HepG2 (cell line): Measurements from ENCODE around the gene TSPAN13. TPM values are rescaled to one million over a fixed set of nuclear protein-coding genes. Genes with fewer than 3 reads are reported as not detected.

Experiments used
- ATAC-seq: fragments of 200-7000 bp; cut with Tn5 transposase; 3 replicates; pipeline ENCODE4 v1.9.1; 2020; ENCODE audit warnings: mild to moderate bottlenecking, moderate library complexity
- BruUV-seq: library from RNA; stranded (reverse); fragments of 400-500 nt; replicated peaks from 2 replicates; lab custom pipeline; 2021; lab: Mats Ljungman, UMichigan
- CTCF ChIA-PET: fragments of 300-600 bp; formaldehyde crosslinking; extraction: SDS; loops from one replicate; lab custom pipeline; 2021; ENCODE audit warnings: low total read pairs, inconsistent platforms, low intra/inter-chr PET ratio; lab: Yijun Ruan, JAX
- POLR2A ChIA-PET: fragments of 350-600 bp; sonication (Branson Sonifier 250); formaldehyde crosslinking; loops from one replicate; lab custom pipeline; 2020; ENCODE audit warnings: antibody characterized with exemption, inconsistent platforms; lab: Yijun Ruan, JAX
- DNase-seq: peaks from one replicate; pipeline ENCODE4 v3.0.0-alpha.2; 2015; ENCODE audit warnings: low spot score
- FAIRE-seq: peaks from 3 replicates; lab custom pipeline; 2011; peaks lifted over from hg19 to GRCh38; lab: Jason Lieb, UNC
- H2AFZ ChIP-seq: one replicate; pipeline ENCODE4 v1.6.1; 2011; ENCODE audit warnings: low read length, inconsistent platforms
- H3K27ac ChIP-seq: fragments of 300-600 bp; 3 replicates; pipeline ENCODE4 v1.8.0; 2011; ENCODE audit warnings: mixed run types, mild to moderate bottlenecking, mixed read lengths, low read length, inconsistent platforms; ENCODE audit not compliant: insufficient read depth; ENCODE audit errors: extremely low read length
- H3K27me3 ChIP-seq, 2 experiments: fragments of 200-600 bp in 1 of 2; 2 replicates in 1 of 2; 3 replicates in 1 of 2; pipeline versions ENCODE4 v1.6.0 to v1.8.0; 2011; ENCODE audit warnings: low read length in 2 of 2, mild to moderate bottlenecking in 2 of 2, moderate library complexity in 2 of 2, inconsistent platforms in 1 of 2; ENCODE audit not compliant: insufficient read depth in 2 of 2, control insufficient read depth in 1 of 2
- H3K36me3 ChIP-seq, 2 experiments: fragments of 200-600 bp in 1 of 2; replicated peaks in 1 of 2; 2 replicates in 1 of 2; 3 replicates in 1 of 2; pipeline versions ENCODE4 v1.5.1 to v1.8.0; 2011; ENCODE audit warnings: low read length in 2 of 2, inconsistent platforms in 1 of 2; ENCODE audit not compliant: insufficient read depth in 2 of 2, control insufficient read depth in 1 of 2
- H3K4me1 ChIP-seq: 2 replicates; pipeline ENCODE4 v1.5.1; 2012; ENCODE audit warnings: low read length, inconsistent platforms; ENCODE audit not compliant: insufficient read depth
- H3K4me2 ChIP-seq: 2 replicates; pipeline ENCODE4 v1.6.0; 2011; ENCODE audit warnings: low read depth, low read length, inconsistent platforms
- H3K4me3 ChIP-seq, 3 experiments: fragments of 200-600 bp in 1 of 3; sonication (generic), shearing (Covaris generic) in 1 of 3; replicated peaks in 1 of 3; 2 replicates each; pipeline ENCODE4 v1.5.1; 2011 to 2016; ENCODE audit warnings: low read length in 3 of 3, inconsistent platforms in 2 of 3, low read depth in 2 of 3, mild to moderate bottlenecking in 2 of 3, control low read depth in 1 of 3, mixed read lengths in 1 of 3; ENCODE audit not compliant: insufficient read depth in 1 of 3
- H3K79me2 ChIP-seq: one replicate; pipeline ENCODE4 v1.6.1; 2011; ENCODE audit warnings: low read length, inconsistent platforms; ENCODE audit not compliant: insufficient read depth
- H3K9ac ChIP-seq: 2 replicates; pipeline ENCODE4 v1.6.0; 2011; ENCODE audit warnings: mild to moderate bottlenecking, low read depth, low read length, inconsistent platforms; ENCODE audit not compliant: insufficient read depth
- H3K9me3 ChIP-seq: 2 replicates; pipeline ENCODE4 v1.5.1; 2012; ENCODE audit warnings: mild to moderate bottlenecking, low read length
- H4K20me1 ChIP-seq: 2 replicates; pipeline ENCODE4 v1.6.0; 2011; ENCODE audit warnings: inconsistent platforms, mild to moderate bottlenecking, low read length, moderate library complexity; ENCODE audit not compliant: insufficient read depth
- DPF2 ChIP-seq: sonication (generic); formaldehyde crosslinking; IDR thresholded peaks from 2 replicates; pipeline ENCODE4 v1.4.0; 2020; ENCODE audit warnings: mild to moderate bottlenecking, low read depth, missing genetic modification reagents, borderline replicate concordance
- MZF1 ChIP-seq: sonication (generic); formaldehyde crosslinking; IDR thresholded peaks from 2 replicates; pipeline ENCODE4 v1.8.1; 2023; ENCODE audit warnings: mild to moderate bottlenecking, missing genetic modification reagents, borderline replicate concordance
- NCOR1 ChIP-seq: fragments of 200-600 bp; sonication (generic); IDR thresholded peaks from 2 replicates; pipeline ENCODE4 v1.7.0; 2017; ENCODE audit warnings: antibody characterized with exemption, low read length, borderline replicate concordance
- SMARCC2 ChIP-seq: fragments of 450-650 bp; IDR thresholded peaks from 2 replicates; pipeline ENCODE4 v1.6.1; 2017; ENCODE audit warnings: antibody characterized with exemption, mild to moderate bottlenecking
- ZNF468 ChIP-seq: sonication (generic); formaldehyde crosslinking; IDR thresholded peaks from 2 replicates; pipeline ENCODE4 v1.8.0; 2022; ENCODE audit warnings: mild to moderate bottlenecking, moderate library complexity, missing genetic modification reagents
- ZNF644 ChIP-seq: IDR thresholded peaks from 2 replicates; pipeline ENCODE4 v1.6.1; 2016; ENCODE audit warnings: low read depth
- ZSCAN31 ChIP-seq: sonication (generic); formaldehyde crosslinking; IDR thresholded peaks from 2 replicates; pipeline ENCODE4 v1.5.0; 2020; ENCODE audit warnings: low read depth, mild to moderate bottlenecking, missing genetic modification reagents
- WGBS: methylation state at CpG from one replicate; pipeline ENCODE4 v1.1.6; 2017; ENCODE audit warnings: low lambda C conversion rate; 5-methylcytosine and 5-hydroxymethylcytosine counted together
- in situ Hi-C: cut with HindIII; loops from 2 replicates; pipeline ENCODE4 v1.10.0; 2017; ENCODE audit warnings: low pct_unique_long_range_greater_than_20kb; ENCODE audit not compliant: extremely low pct_ligation_motif_present
- intact Hi-C: fragments of 100-400 bp; cut with micrococcal nuclease; formaldehyde crosslinking; loops from one replicate; pipeline ENCODE4 v1.10.0; 2022; ENCODE audit not compliant: unreplicated experiment
- polyA plus RNA-seq, 8 experiments: library from polyadenylated mRNA; depleted of rRNA in 3 of 8; stranded (reverse) in 7 of 8; unstranded in 1 of 8; fragments of >200 nt; fragmentation: Illumina TruSeq in 4 of 8; extraction: Trizol in 4 of 8; gene quantifications; 2 replicates each; pipeline versions ENCODE4 v1.2.1 to v1.2.3, GENCODE V29; 2011 to 2016; ENCODE audit warnings: low read depth in 4 of 8, missing spikeins in 1 of 8, mixed read lengths in 1 of 8; ENCODE audit not compliant: insufficient read depth in 1 of 8
- total RNA-seq, 5 experiments: library from RNA; depleted of rRNA; stranded (reverse); fragments of >200 nt; fragmentation: Illumina TruSeq; extraction: Trizol; gene quantifications; 2 replicates each; pipeline ENCODE4 v1.2.3, GENCODE V29; 2016; ENCODE audit warnings: low read depth in 1 of 5
- TF ChIP-seq, protein P1 (sequence below): sonication (generic); formaldehyde crosslinking; IDR thresholded peaks from 2 replicates; pipeline ENCODE4 v1.8.1; 2023; ENCODE audit warnings: missing genetic modification reagents, mild to moderate bottlenecking, borderline replicate concordance
- TF ChIP-seq, protein P2 (sequence below): sonication (generic); formaldehyde crosslinking; IDR thresholded peaks from 2 replicates; pipeline ENCODE4 v1.9.0; 2021; ENCODE audit warnings: missing genetic modification reagents, borderline replicate concordance
- TF ChIP-seq, protein P3 (sequence below): sonication (generic); formaldehyde crosslinking; IDR thresholded peaks from 2 replicates; pipeline ENCODE4 v1.4.0; 2020; ENCODE audit warnings: missing genetic modification reagents
- TF ChIP-seq, protein P4 (sequence below): conservative IDR thresholded peaks from 2 replicates; pipeline ENCODE4 v1.6.1; 2018; ENCODE audit warnings: missing genetic modification reagents
- TF ChIP-seq, protein P5 (sequence below): IDR thresholded peaks from 2 replicates; pipeline ENCODE4 v1.6.1; 2016; ENCODE audit warnings: missing biosample characterization, missing genetic modification reagents, low read depth
- TF ChIP-seq, protein P6 (sequence below), 2 experiments: IDR thresholded peaks; 2 replicates each; pipeline ENCODE4 v1.6.1; 2011 to 2012; ENCODE audit warnings: low read length in 2 of 2, borderline replicate concordance in 1 of 2, low read depth in 1 of 2, mild to moderate bottlenecking in 1 of 2, moderate library complexity in 1 of 2

The TSPAN13 gene
- total and polyA plus RNA-seq, 2 of the 13 experiments (the other 11 are each of a cell fraction or from before 2014, with no cell fraction given), result 5.8 to 6.2 TPM

DNA sequence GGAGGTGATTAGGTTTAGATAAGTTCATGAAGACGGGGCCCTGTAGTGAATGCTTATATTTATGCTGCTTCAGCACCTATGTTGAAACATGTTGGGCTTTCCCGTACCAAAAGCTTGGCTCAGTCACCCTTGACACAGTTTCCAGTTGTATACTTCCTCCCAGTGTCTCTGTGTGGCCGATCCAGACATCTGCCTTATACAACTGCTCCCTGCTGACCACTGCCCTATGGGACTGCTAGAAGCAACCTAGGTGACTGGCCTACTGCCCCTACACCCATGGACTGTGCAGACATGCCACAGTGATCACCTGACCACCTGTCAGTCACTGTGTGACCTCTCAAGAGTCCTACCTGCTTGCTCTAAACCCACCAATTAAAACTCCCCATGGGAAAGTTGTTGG, 22.6 kb upstream of the TSPAN13 start:
- peak; percentile 53 for ATAC-seq
- intact Hi-C loops, result no loop called here
- in situ Hi-C loops, result no loop called here
- TF ChIP-seq, protein P1, sequence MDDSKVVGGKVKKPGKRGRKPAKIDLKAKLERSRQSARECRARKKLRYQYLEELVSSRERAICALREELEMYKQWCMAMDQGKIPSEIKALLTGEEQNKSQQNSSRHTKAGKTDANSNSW (CRISPR knock-in tag), result no peak
- TF ChIP-seq, protein P2, sequence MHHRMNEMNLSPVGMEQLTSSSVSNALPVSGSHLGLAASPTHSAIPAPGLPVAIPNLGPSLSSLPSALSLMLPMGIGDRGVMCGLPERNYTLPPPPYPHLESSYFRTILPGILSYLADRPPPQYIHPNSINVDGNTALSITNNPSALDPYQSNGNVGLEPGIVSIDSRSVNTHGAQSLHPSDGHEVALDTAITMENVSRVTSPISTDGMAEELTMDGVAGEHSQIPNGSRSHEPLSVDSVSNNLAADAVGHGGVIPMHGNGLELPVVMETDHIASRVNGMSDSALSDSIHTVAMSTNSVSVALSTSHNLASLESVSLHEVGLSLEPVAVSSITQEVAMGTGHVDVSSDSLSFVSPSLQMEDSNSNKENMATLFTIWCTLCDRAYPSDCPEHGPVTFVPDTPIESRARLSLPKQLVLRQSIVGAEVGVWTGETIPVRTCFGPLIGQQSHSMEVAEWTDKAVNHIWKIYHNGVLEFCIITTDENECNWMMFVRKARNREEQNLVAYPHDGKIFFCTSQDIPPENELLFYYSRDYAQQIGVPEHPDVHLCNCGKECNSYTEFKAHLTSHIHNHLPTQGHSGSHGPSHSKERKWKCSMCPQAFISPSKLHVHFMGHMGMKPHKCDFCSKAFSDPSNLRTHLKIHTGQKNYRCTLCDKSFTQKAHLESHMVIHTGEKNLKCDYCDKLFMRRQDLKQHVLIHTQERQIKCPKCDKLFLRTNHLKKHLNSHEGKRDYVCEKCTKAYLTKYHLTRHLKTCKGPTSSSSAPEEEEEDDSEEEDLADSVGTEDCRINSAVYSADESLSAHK (CRISPR knock-in tag), result no peak
- TF ChIP-seq ZNF644 (CRISPR knock-in tag) (no peak), ZSCAN31 (no peak), DPF2 (CRISPR knock-in tag) (no peak), NCOR1 (no peak), SMARCC2 (no peak), ZNF468 (CRISPR knock-in tag) (no peak), MZF1 (no peak)
- TF ChIP-seq, protein P3, sequence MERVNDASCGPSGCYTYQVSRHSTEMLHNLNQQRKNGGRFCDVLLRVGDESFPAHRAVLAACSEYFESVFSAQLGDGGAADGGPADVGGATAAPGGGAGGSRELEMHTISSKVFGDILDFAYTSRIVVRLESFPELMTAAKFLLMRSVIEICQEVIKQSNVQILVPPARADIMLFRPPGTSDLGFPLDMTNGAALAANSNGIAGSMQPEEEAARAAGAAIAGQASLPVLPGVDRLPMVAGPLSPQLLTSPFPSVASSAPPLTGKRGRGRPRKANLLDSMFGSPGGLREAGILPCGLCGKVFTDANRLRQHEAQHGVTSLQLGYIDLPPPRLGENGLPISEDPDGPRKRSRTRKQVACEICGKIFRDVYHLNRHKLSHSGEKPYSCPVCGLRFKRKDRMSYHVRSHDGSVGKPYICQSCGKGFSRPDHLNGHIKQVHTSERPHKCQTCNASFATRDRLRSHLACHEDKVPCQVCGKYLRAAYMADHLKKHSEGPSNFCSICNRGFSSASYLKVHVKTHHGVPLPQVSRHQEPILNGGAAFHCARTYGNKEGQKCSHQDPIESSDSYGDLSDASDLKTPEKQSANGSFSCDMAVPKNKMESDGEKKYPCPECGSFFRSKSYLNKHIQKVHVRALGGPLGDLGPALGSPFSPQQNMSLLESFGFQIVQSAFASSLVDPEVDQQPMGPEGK (CRISPR knock-in tag), result no peak
- TF ChIP-seq, protein P4, sequence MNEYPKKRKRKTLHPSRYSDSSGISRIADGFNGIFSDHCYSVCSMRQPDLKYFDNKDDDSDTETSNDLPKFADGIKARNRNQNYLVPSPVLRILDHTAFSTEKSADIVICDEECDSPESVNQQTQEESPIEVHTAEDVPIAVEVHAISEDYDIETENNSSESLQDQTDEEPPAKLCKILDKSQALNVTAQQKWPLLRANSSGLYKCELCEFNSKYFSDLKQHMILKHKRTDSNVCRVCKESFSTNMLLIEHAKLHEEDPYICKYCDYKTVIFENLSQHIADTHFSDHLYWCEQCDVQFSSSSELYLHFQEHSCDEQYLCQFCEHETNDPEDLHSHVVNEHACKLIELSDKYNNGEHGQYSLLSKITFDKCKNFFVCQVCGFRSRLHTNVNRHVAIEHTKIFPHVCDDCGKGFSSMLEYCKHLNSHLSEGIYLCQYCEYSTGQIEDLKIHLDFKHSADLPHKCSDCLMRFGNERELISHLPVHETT (CRISPR knock-in tag), result no peak
- TF ChIP-seq, protein P5, sequence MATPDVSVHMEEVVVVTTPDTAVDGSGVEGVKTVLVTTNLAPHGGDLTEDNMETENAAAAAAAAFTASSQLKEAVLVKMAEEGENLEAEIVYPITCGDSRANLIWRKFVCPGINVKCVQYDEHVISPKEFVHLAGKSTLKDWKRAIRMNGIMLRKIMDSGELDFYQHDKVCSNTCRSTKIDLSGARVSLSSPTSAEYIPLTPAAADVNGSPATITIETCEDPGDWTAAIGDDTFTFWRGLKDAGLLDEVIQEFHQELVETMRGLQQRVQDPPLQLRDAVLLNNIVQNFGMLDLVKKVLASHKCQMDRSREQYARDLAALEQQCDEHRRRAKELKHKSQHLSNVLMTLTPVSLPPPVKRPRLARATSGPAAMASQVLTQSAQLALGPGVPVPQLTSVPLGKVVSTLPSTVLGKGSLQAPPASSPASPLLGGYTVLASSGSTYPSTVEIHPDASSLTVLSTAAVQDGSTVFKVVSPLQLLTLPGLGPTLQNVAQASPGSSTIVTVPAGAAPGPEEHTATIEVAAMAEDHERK (CRISPR knock-in tag), result no peak
- TF ChIP-seq, protein P6, sequence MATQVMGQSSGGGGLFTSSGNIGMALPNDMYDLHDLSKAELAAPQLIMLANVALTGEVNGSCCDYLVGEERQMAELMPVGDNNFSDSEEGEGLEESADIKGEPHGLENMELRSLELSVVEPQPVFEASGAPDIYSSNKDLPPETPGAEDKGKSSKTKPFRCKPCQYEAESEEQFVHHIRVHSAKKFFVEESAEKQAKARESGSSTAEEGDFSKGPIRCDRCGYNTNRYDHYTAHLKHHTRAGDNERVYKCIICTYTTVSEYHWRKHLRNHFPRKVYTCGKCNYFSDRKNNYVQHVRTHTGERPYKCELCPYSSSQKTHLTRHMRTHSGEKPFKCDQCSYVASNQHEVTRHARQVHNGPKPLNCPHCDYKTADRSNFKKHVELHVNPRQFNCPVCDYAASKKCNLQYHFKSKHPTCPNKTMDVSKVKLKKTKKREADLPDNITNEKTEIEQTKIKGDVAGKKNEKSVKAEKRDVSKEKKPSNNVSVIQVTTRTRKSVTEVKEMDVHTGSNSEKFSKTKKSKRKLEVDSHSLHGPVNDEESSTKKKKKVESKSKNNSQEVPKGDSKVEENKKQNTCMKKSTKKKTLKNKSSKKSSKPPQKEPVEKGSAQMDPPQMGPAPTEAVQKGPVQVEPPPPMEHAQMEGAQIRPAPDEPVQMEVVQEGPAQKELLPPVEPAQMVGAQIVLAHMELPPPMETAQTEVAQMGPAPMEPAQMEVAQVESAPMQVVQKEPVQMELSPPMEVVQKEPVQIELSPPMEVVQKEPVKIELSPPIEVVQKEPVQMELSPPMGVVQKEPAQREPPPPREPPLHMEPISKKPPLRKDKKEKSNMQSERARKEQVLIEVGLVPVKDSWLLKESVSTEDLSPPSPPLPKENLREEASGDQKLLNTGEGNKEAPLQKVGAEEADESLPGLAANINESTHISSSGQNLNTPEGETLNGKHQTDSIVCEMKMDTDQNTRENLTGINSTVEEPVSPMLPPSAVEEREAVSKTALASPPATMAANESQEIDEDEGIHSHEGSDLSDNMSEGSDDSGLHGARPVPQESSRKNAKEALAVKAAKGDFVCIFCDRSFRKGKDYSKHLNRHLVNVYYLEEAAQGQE (IDR thresholded peaks at IDR 0.05; ENCODE audit: borderline replicate concordance in 1 of 2, low read depth in 1 of 2, low read length in 2 of 2), result no peak

More for the DNA sequence above, 22.6 kb upstream of the TSPAN13 start:
- Histone ChIP-seq H2AFZ (no peak overlapping the region), H3K36me3 (no peaks in the 10 kb centered on the region), H3K9me3 (no peaks in the 10 kb centered on the region), H3K27me3 (no peaks in the 10 kb centered on the region), H3K9ac (no peak overlapping the region), H4K20me1 (no peaks in the 10 kb centered on the region), H3K4me1 (no peaks in the 10 kb centered on the region), H3K4me3 (no peak overlapping the region), H3K27ac (no peak overlapping the region), H3K79me2 (no peaks in the 10 kb centered on the region), H3K4me2 (no peak overlapping the region)
- BruUV-seq, result no TSS peak
- ChIA-PET CTCF (no interaction called here), POLR2A (no interaction called here)
- no peak for FAIRE-seq
- DNase-seq, result no peak
- 60% methylated on average over 3 of the region's 3 CpGs for WGBS
